Measurements from ENCODE around the gene TMUB1. TPM values are rescaled to one million over a fixed set of nuclear protein-coding genes. Genes with fewer than 3 reads are reported as not detected.
A peak's percentile ranks its signal among the peaks of the same experiment; 100 is the strongest.

TMUB1 gene
- polyA plus RNA-seq, 1 donor from 2014 or later = 72.6 TPM

DNA sequence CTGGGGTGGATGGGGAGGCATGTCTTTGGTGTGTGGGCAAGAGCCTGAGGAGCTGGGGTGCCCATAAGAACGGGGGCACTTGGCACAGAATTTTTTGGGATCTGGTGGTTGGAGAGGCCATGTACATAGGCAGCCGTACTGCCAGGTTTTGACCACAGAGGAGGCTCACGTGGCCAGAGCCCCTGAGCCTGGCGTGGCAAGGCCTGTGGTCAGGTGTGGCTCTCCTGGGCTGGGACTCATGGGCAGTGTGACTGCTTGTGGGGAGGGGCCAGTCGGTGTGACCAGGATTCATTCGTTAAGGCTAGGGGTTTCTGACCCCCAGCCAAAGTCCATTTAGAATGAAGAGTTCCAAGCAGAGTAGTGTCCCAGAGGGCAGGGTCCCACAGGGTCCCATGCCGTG, 41.2 kb upstream of the TMUB1 start:
- Mint-ChIP-seq H3K27me3 (no peaks in the 10 kb centered on the region), H3K4me1 (peaks cover 4 to 5% (median 5%) of the 10 kb centered on the region in 3 donors), H3K9me3 (no peaks in the 10 kb centered on the region), H3K27ac (no peak overlapping the region), H3K36me3 (peaks cover 8% of the 10 kb centered on the region), H3K4me3 (peak overlapping the region in 1 of 4 donors; percentile 73)

GRCh38 chr7:151123822-151124464, 40.6 kb upstream of the TMUB1 start:
- Mint-ChIP-seq H3K36me3 (peaks cover 11% of the 10 kb centered on the region), H3K4me1 (peaks cover 4 to 5% (median 5%) of the 10 kb centered on the region in 3 donors), H3K27me3 (no peaks in the 10 kb centered on the region), H3K27ac (peak overlapping the region in 2 of 3 donors; percentile 23 to 53), H3K4me3 (peak overlapping the region in 1 of 4 donors; percentile 73), H3K9me3 (no peaks in the 10 kb centered on the region)

DNA sequence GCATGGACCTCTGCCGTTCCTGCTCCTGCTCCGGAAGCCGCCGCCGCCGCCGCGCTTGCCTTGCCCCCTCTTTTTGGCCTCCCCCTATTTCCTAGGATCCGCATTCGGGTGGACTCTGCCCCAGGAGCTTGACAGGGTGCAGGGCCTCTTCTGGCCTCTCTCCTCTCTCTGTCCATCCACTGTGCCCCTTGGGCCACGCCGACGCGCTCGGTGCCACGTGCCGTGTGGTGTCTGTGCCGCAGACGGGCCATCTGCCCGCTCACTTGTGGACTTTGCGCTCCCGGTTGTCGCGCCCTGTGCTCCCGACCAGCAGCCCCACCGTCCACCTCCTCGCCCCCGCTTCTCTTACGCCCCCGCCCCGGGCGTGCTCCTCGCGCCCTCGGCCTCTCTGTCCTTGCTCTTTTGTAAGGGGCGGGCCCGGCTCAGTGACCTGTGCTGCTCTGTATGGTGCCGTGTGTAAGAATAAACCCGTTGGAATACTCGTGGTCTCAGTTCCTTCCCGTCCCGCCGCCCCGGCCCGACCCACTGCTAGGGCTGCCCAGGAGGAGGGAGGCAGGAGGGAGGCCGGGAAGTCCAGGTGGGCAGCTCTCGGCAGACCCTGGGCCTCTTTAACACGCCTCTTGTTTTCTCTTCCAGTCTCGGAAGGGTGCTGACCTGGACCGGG, 40.0 kb upstream of the TMUB1 start:
- Mint-ChIP-seq H3K4me1 (peaks cover 4 to 8% (median 5%) of the 10 kb centered on the region in 3 donors), H3K27me3 (no peaks in the 10 kb centered on the region), H3K27ac (peak overlapping the region in 1 of 3 donors; percentile 53), H3K36me3 (peaks cover 11% of the 10 kb centered on the region), H3K9me3 (no peaks in the 10 kb centered on the region), H3K4me3 (no peak overlapping the region)

DNA sequence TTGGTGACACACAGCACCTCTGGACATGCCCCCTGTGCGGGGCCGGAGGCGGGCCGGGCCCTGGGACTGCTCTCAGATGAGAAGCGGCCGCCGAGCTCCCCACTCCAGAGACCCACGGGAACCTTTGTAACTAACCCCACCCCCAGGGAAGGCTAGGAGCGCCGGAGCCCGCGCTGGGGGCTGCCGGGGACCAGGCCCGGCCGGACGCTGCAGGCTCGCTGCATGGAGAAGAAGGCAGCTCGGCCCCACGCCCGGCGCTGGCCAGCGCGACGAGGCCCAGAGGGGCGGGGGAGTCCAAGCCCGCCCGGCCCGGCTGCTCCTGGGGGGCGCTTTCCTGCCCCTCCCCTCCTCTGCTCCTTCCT, 39.5 kb upstream of the TMUB1 start:
- no peak overlapping the region for H3K4me3 Mint-ChIP-seq
- H3K4me1 Mint-ChIP-seq = peaks cover 4 to 8% (median 5%) of the 10 kb centered on the region in 3 donors
- H3K9me3 Mint-ChIP-seq = no peaks in the 10 kb centered on the region

GRCh38 chr7:151122276-151122675, 39.0 kb upstream of the TMUB1 start:
- H3K4me3 Mint-ChIP-seq = no peak overlapping the region
- H3K4me1 Mint-ChIP-seq = peaks cover 4 to 8% (median 5%) of the 10 kb centered on the region in 3 donors
- H3K36me3 Mint-ChIP-seq = peaks cover 11% of the 10 kb centered on the region
- H3K9me3 Mint-ChIP-seq = no peaks in the 10 kb centered on the region
- H3K27me3 Mint-ChIP-seq = no peaks in the 10 kb centered on the region
- H3K27ac Mint-ChIP-seq = peak overlapping the region in 1 of 3 donors; percentile 67

More for the DNA sequence above, 39.5 kb upstream of the TMUB1 start:
- Mint-ChIP-seq H3K36me3 (peaks cover 11% of the 10 kb centered on the region), H3K27me3 (no peaks in the 10 kb centered on the region), H3K27ac (peak overlapping the region in 1 of 3 donors; percentile 67)

- H3K27me3 Mint-ChIP-seq = no peaks in the 10 kb centered on the region
- peak overlapping the region in 1 of 3 donors; percentile 73 for H3K27ac Mint-ChIP-seq
These were observed 38.3 kb upstream of the TMUB1 start for GRCh38 chr7:151121380-151122170.

GRCh38 chr7:151120896-151121295, 37.6 kb upstream of the TMUB1 start:
- no peak overlapping the region for H3K27ac Mint-ChIP-seq
- peaks cover 4 to 8% (median 5%) of the 10 kb centered on the region in 3 donors for H3K4me1 Mint-ChIP-seq

More at GRCh38 chr7:151121380-151122170, 38.3 kb upstream of the TMUB1 start:
- H3K4me3 Mint-ChIP-seq = peak overlapping the region in 1 of 4 donors; percentile 28
- no peaks in the 10 kb centered on the region for H3K9me3 Mint-ChIP-seq
- peaks cover 4 to 8% (median 5%) of the 10 kb centered on the region in 3 donors for H3K4me1 Mint-ChIP-seq
- peaks cover 11% of the 10 kb centered on the region for H3K36me3 Mint-ChIP-seq

DNA sequence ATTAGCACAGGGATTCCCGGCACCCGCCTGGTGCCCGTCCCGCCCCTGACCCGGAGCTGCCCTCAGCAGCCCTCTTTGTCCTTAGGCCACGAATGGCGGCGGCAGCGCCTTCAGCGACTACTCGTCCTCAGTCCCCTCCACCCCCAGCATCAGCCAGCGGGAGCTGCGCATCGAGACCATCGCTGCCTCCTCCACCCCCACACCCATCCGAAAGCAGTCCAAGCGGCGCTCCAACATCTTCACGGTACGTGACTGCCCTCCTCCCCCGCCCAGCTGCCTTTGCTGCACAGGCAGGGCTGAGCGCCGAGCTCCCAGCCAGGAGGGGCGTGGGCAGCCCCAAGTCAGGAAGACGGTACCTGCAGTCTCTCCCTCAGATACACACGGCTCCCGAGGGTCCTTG, 36.6 kb upstream of the TMUB1 start:
- peaks cover 4% of the 10 kb centered on the region for H3K27me3 Mint-ChIP-seq
- peaks cover 11% of the 10 kb centered on the region for H3K36me3 Mint-ChIP-seq
- no peaks in the 10 kb centered on the region for H3K9me3 Mint-ChIP-seq
- peaks cover 4 to 8% (median 5%) of the 10 kb centered on the region in 3 donors for H3K4me1 Mint-ChIP-seq
- H3K4me3 Mint-ChIP-seq = no peak overlapping the region
- H3K27ac Mint-ChIP-seq = no peak overlapping the region

More at GRCh38 chr7:151120896-151121295, 37.6 kb upstream of the TMUB1 start:
- H3K36me3 Mint-ChIP-seq = peaks cover 11% of the 10 kb centered on the region
- peaks cover under 1% of the 10 kb centered on the region for H3K27me3 Mint-ChIP-seq
- H3K9me3 Mint-ChIP-seq = no peaks in the 10 kb centered on the region
- H3K4me3 Mint-ChIP-seq = no peak overlapping the region

- Mint-ChIP-seq H3K36me3 (peaks cover 11% of the 10 kb centered on the region), H3K4me1 (peaks cover 3 to 5% (median 3%) of the 10 kb centered on the region in 3 donors), H3K4me3 (peak overlapping the region in 1 of 4 donors; percentile 62), H3K27ac (peak overlapping the region in 1 of 3 donors; percentile 36), H3K27me3 (peaks cover 4% of the 10 kb centered on the region), H3K9me3 (no peaks in the 10 kb centered on the region)
These were observed 35.7 kb upstream of the TMUB1 start for GRCh38 chr7:151119055-151119415.

DNA sequence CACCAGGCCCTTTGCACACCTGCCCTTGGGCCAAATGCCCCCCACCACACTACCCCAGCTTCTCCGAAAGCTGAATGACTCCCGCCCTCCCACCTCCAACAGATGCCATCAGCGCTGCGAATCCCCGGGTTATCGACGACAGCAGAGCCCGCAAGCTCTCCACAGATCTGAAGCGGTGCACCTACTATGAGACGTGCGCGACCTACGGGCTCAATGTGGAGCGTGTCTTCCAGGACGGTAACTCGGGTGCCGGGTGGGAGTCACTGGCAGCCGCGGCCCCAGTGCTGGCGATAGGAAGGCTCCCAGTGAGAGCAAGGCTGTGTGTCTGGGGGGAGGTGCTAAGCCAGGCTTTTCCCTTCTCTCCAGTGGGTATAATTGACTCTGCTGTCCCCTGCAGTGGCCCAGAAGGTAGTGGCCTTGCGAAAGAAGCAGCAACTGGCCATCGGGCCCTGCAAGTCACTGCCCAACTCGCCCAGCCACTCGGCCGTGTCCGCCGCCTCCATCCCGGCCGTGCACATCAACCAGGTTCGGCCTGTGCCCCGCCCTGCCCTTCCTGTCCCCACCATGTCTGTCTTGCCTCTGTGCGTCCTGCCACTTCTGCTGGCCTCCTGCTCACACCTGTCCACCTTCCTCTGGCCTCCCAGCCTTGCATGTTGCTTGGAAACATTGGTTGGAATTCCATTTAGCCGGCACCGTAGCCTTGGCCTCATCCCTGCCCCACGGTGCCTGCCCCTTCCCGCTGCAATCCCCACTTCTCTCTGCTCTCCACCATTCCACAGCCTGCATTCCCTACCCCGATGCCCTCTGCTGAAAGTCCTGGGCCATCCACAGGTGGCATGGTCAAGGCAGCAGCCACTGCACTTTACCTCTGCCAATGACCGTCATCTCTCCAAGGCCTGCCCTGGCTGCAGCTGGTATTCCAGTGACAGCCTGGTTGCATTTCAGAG, 35.1 kb upstream of the TMUB1 start:
- no peak overlapping the region for H3K27ac Mint-ChIP-seq
- peaks cover 6% of the 10 kb centered on the region for H3K36me3 Mint-ChIP-seq
- H3K4me1 Mint-ChIP-seq = peaks cover 0 to 3% (median 2%) of the 10 kb centered on the region in 3 donors
- H3K27me3 Mint-ChIP-seq = peaks cover 9% of the 10 kb centered on the region
- no peaks in the 10 kb centered on the region for H3K9me3 Mint-ChIP-seq
- H3K4me3 Mint-ChIP-seq = peak overlapping the region in 1 of 4 donors; percentile 62

GRCh38 chr7:151117565-151117964, 34.3 kb upstream of the TMUB1 start:
- peaks cover 0 to 3% (median 2%) of the 10 kb centered on the region in 3 donors for H3K4me1 Mint-ChIP-seq
- peaks cover 5% of the 10 kb centered on the region for H3K36me3 Mint-ChIP-seq
- H3K4me3 Mint-ChIP-seq = peak overlapping the region in 3 of 4 donors; percentile 20 to 76 (median 65)
- H3K27me3 Mint-ChIP-seq = peaks cover 15% of the 10 kb centered on the region
- H3K27ac Mint-ChIP-seq = peak overlapping the region in 2 of 3 donors; percentile 21 to 43
- no peaks in the 10 kb centered on the region for H3K9me3 Mint-ChIP-seq

GRCh38 chr7:151116603-151117440, 33.5 kb upstream of the TMUB1 start:
- Mint-ChIP-seq H3K4me1 (peaks cover 0 to 3% (median 2%) of the 10 kb centered on the region in 3 donors), H3K36me3 (peaks cover 5% of the 10 kb centered on the region), H3K27me3 (peaks cover 15% of the 10 kb centered on the region), H3K4me3 (peak overlapping the region in 3 of 4 donors; percentile 20 to 81 (median 72)), H3K27ac (peak overlapping the region in 1 of 3 donors; percentile 21), H3K9me3 (no peaks in the 10 kb centered on the region)

DNA sequence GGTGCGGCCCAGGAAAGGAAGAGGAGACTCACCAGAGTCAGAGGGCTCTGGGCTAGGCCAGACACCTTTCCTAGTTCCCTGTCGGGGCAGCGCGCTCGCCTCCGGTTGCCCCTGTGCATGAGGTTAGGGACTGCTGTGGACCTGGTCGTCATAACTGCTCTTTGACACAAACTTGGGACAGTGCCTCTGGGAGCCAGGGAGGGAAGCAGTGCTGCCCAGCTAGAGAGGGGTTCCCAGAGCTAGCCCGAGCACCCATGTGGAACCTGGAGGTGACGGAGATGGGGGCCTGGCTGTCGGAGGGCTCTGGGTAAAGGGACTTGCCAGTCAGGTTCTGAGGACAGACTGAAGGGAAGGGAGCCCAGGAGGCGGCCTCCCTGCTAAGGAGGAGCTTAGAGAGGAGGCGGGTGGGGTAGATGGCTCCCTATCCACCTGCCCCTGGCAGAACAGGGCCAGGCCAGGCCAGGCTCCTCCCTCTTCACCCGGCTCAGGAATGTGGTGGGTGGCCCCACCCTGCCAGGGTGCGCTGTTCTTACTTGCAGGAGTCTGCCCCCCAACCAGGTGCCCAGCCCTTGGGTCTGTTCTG, 32.6 kb upstream of the TMUB1 start:
- Mint-ChIP-seq H3K9me3 (no peaks in the 10 kb centered on the region), H3K27ac (no peak overlapping the region), H3K4me3 (peak overlapping the region in 3 of 4 donors; percentile 46 to 86 (median 73)), H3K36me3 (peaks cover 5% of the 10 kb centered on the region), H3K27me3 (peaks cover 15% of the 10 kb centered on the region), H3K4me1 (peaks cover 0 to 3% (median 2%) of the 10 kb centered on the region in 3 donors)
